ENCODE measurements around the gene ADAMTS17.

Gene ADAMTS17

GRCh38 chr15:100163961-100164360 lies 177.8 kb downstream of the ADAMTS17 start:
- no peak for DNase-seq

GRCh38 chr15:100160953-100161352 lies 180.8 kb downstream of the ADAMTS17 start:
- DNase-seq = no peak

- no peak for DNase-seq
Observed at GRCh38 chr15:100159436-100159835, 182.3 kb downstream of the ADAMTS17 start.

GRCh38 chr15:100158356-100158755 lies 183.4 kb downstream of the ADAMTS17 start:
- no peak for DNase-seq

GRCh38 chr15:100156201-100156600 lies 185.6 kb downstream of the ADAMTS17 start:
- DNase-seq = no peak

GRCh38 chr15:100154338-100154737 lies 187.4 kb downstream of the ADAMTS17 start:
- DNase-seq = no peak

GRCh38 chr15:100152463-100152862 lies 189.3 kb downstream of the ADAMTS17 start:
- DNase-seq = no peak

- DNase-seq = no peak
Observed at GRCh38 chr15:100150906-100151305, 190.9 kb downstream of the ADAMTS17 start.

- no peak for DNase-seq
Observed at GRCh38 chr15:100147828-100148227, 193.9 kb downstream of the ADAMTS17 start.

GRCh38 chr15:100143378-100143777 lies 198.4 kb downstream of the ADAMTS17 start:
- DNase-seq = no peak

GRCh38 chr15:100141311-100142001 lies 200.3 kb downstream of the ADAMTS17 start:
- no peak for DNase-seq

GRCh38 chr15:100140527-100141308 lies 201.1 kb downstream of the ADAMTS17 start:
- no peak for DNase-seq

- no peak for DNase-seq
Observed at GRCh38 chr15:100134586-100134985, 207.2 kb downstream of the ADAMTS17 start.

- DNase-seq = no peak
Observed at GRCh38 chr15:100134089-100134583, 207.6 kb downstream of the ADAMTS17 start.

- DNase-seq = no peak
Observed at GRCh38 chr15:100133001-100133400, 208.8 kb downstream of the ADAMTS17 start.

- DNase-seq = no peak
Observed at GRCh38 chr15:100132309-100132708, 209.5 kb downstream of the ADAMTS17 start.

- DNase-seq = no peak
Observed at GRCh38 chr15:100131321-100132224, 210.2 kb downstream of the ADAMTS17 start.

- DNase-seq = no peak
Observed at GRCh38 chr15:100129677-100130076, 212.1 kb downstream of the ADAMTS17 start.

- DNase-seq = no peak
Observed at GRCh38 chr15:100125401-100126191, 216.2 kb downstream of the ADAMTS17 start.

- DNase-seq = no peak
Observed at GRCh38 chr15:100124936-100125335, 216.8 kb downstream of the ADAMTS17 start.

GRCh38 chr15:100124361-100124760 lies 217.4 kb downstream of the ADAMTS17 start:
- DNase-seq = no peak

- no peak for DNase-seq
Observed at GRCh38 chr15:100123611-100124010, 218.2 kb downstream of the ADAMTS17 start.
